HCT116 (cell line): ENCODE results near the gene TNFRSF21. TPM values are rescaled to one million over a fixed set of nuclear protein-coding genes. Genes with fewer than 3 reads are reported as not detected.

Experiments used
- ATAC-seq: fragments of 200-7000 bp; cut with Tn5 transposase; 2 replicates; pipeline ENCODE4 v1.9.1; 2020; ENCODE audit warnings: mild to moderate bottlenecking, moderate library complexity
- BruUV-seq: library from RNA; stranded (reverse); fragments of 400-500 nt; replicated peaks from 2 replicates; lab custom pipeline; 2021; lab: Mats Ljungman, UMichigan
- CTCF ChIA-PET: fragments of 300-600 bp; sonication (Branson Sonifier 250); formaldehyde crosslinking; loops from one replicate; lab custom pipeline; 2021; ENCODE audit warnings: antibody characterized with exemption; lab: Charles Lee
- POLR2A ChIA-PET: fragments of 300-600, 350-600 bp; sonication (Branson Sonifier 250); formaldehyde crosslinking; loops from one replicate; lab custom pipeline; 2021; ENCODE audit warnings: antibody characterized with exemption; lab: Charles Lee
- RAD21 ChIA-PET, 2 experiments: fragments of 300-600 bp; sonication (Branson Sonifier 250); formaldehyde crosslinking; loops; one replicate each; lab custom pipeline; 2023; ENCODE audit warnings: low total read pairs in 2 of 2; ENCODE audit not compliant: uncharacterized antibody in 2 of 2, unreplicated experiment in 2 of 2, low non-redundant PET in 1 of 2; lab: Charles Lee
- DNase-seq: peaks from one replicate; pipeline ENCODE4 v3.0.0-alpha.2; 2010; ENCODE audit warnings: low read depth, low spot score
- H2AFZ ChIP-seq: fragments of 200-600 bp; shearing (Covaris generic), sonication (generic); 2 replicates; pipeline ENCODE4 v1.6.1; 2017; ENCODE audit warnings: low read depth, mixed run types, mixed read lengths, antibody characterized with exemption, low read length; ENCODE audit not compliant: poor library complexity, severe bottlenecking
- H3K27ac ChIP-seq: 2 replicates; pipeline ENCODE4 v1.5.1; 2012; ENCODE audit warnings: low read depth, low read length
- H3K27me3 ChIP-seq: fragments of 200-600 bp; sonication (generic); 2 replicates; pipeline ENCODE4 v1.6.1; 2016; ENCODE audit warnings: mixed run types, low read length, mixed read lengths; ENCODE audit not compliant: insufficient read depth
- H3K36me3 ChIP-seq, 2 experiments: fragments of 200-500 bp in 1 of 2; fragments of 200-600 bp in 1 of 2; sonication (Bioruptor generic) in 1 of 2; sonication (generic) in 1 of 2; 2 replicates each; pipeline versions ENCODE4 v1.5.1 to v1.6.1; 2014 to 2016; ENCODE audit warnings: low read length in 2 of 2, inconsistent platforms in 1 of 2, mixed read lengths in 1 of 2, mixed run types in 1 of 2; ENCODE audit not compliant: insufficient read depth in 2 of 2, control insufficient read depth in 1 of 2
- H3K4me1 ChIP-seq, 2 experiments: fragments of 200-600 bp in 1 of 2; sonication (generic) in 1 of 2; 2 replicates each; pipeline versions ENCODE4 v1.5.1 to v1.6.1; 2012 to 2017; ENCODE audit warnings: low read length in 2 of 2, inconsistent platforms in 1 of 2, mild to moderate bottlenecking in 1 of 2, mixed read lengths in 1 of 2, mixed run types in 1 of 2, moderate library complexity in 1 of 2; ENCODE audit not compliant: insufficient read depth in 2 of 2, control insufficient read depth in 1 of 2
- H3K4me2 ChIP-seq: fragments of 200-600 bp; sonication (generic); 2 replicates; pipeline ENCODE4 v1.6.1; 2017; ENCODE audit warnings: mixed run types, low read length, mixed read lengths
- H3K4me3 ChIP-seq, 2 experiments: fragments of 200-600 bp in 1 of 2; sonication (generic) in 1 of 2; replicated peaks in 1 of 2; 2 replicates each; pipeline ENCODE4 v1.5.1; 2011 to 2016; ENCODE audit warnings: low read length in 2 of 2, control low read depth in 1 of 2, low read depth in 1 of 2, mild to moderate bottlenecking in 1 of 2, mixed read lengths in 1 of 2, mixed run types in 1 of 2
- H3K79me2 ChIP-seq: fragments of 200-600 bp; sonication (generic); 2 replicates; pipeline ENCODE4 v1.6.1; 2017; ENCODE audit warnings: mild to moderate bottlenecking, mixed run types, low read length, moderate library complexity, mixed read lengths; ENCODE audit not compliant: insufficient read depth
- H3K9ac ChIP-seq: fragments of 200-600 bp; sonication (generic); 2 replicates; pipeline ENCODE4 v1.6.1; 2016; ENCODE audit warnings: low read length, mixed read lengths
- H3K9me2 ChIP-seq: fragments of 200-600 bp; sonication (generic), shearing (Covaris generic); 2 replicates; pipeline ENCODE4 v1.6.1; 2017; ENCODE audit warnings: mixed run types, mild to moderate bottlenecking, moderate library complexity; ENCODE audit not compliant: insufficient read depth
- H3K9me3 ChIP-seq, 2 experiments: fragments of 200-500 bp in 1 of 2; fragments of 200-600 bp in 1 of 2; sonication (Bioruptor generic) in 1 of 2; sonication (generic) in 1 of 2; 2 replicates each; pipeline ENCODE4 v1.6.1; 2014 to 2017; ENCODE audit warnings: low read length in 2 of 2, mixed read lengths in 2 of 2, inconsistent platforms in 1 of 2, low read depth in 1 of 2, mild to moderate bottlenecking in 1 of 2, mixed run types in 1 of 2, moderate library complexity in 1 of 2; ENCODE audit not compliant: control insufficient read depth in 1 of 2, insufficient read depth in 1 of 2
- H4K20me1 ChIP-seq: fragments of 200-600 bp; sonication (generic), shearing (Covaris generic); 2 replicates; pipeline ENCODE4 v1.6.1; 2017; ENCODE audit warnings: mixed run types, mild to moderate bottlenecking, moderate library complexity; ENCODE audit not compliant: insufficient read depth
- EGR1 ChIP-seq: IDR thresholded peaks from 2 replicates; pipeline ENCODE4 v1.6.1; 2012; ENCODE audit warnings: low read depth
- ELF1 ChIP-seq: IDR thresholded peaks from 2 replicates; pipeline ENCODE4 v1.6.1; 2012; ENCODE audit warnings: low read depth, borderline replicate concordance
- JUND ChIP-seq: IDR thresholded peaks from 2 replicates; pipeline ENCODE4 v1.6.1; 2012
- SIN3A ChIP-seq: IDR thresholded peaks from 2 replicates; pipeline ENCODE4 v1.6.1; 2012; ENCODE audit warnings: low read depth
- SP1 ChIP-seq: IDR thresholded peaks from 2 replicates; pipeline ENCODE4 v1.6.1; 2012; ENCODE audit warnings: low read depth
- SRF ChIP-seq: IDR thresholded peaks from 2 replicates; pipeline ENCODE4 v1.6.1; 2012; ENCODE audit warnings: low read depth
- TCF7L2 ChIP-seq: IDR thresholded peaks from 2 replicates; pipeline ENCODE4 v1.7.0; 2011; ENCODE audit warnings: borderline replicate concordance, inconsistent platforms; ENCODE audit not compliant: insufficient read depth, insufficient read length; ENCODE audit errors: extremely low read depth
- ZBTB33 ChIP-seq: IDR thresholded peaks from 2 replicates; pipeline ENCODE4 v1.6.1; 2011; ENCODE audit warnings: mild to moderate bottlenecking, low read length, moderate library complexity; ENCODE audit not compliant: insufficient replicate concordance; ENCODE audit errors: extremely low read depth
- ZFX ChIP-seq: fragments of 450-650 bp; IDR thresholded peaks from 2 replicates; pipeline ENCODE4 v1.6.1; 2017
- ZNF274 ChIP-seq: fragments of 200-500 bp; sonication (Bioruptor generic); IDR thresholded peaks from 2 replicates; pipeline ENCODE4 v1.6.1; 2014; ENCODE audit warnings: mild to moderate bottlenecking, low read depth, low read length, inconsistent platforms
- intact Hi-C: fragments of 100-400 bp; cut with micrococcal nuclease; formaldehyde crosslinking; loops from 2 replicates; pipeline ENCODE4 v1.10.0; 2022
- total RNA-seq: library from RNA; stranded (reverse); gene quantifications from one replicate; pipeline ENCODE4 v1.2.1, GENCODE V29; 2021; ENCODE audit not compliant: unreplicated experiment
- TF ChIP-seq, protein P1 (sequence below), 3 experiments: fragments of 200-600 bp in 1 of 3; sonication (generic) in 1 of 3; IDR thresholded peaks in 2 of 3; conservative IDR thresholded peaks in 1 of 3; 2 replicates each; pipeline ENCODE4 v1.5.1; 2012 to 2017; ENCODE audit warnings: low read depth in 2 of 3, low read length in 2 of 3, antibody characterized with exemption in 1 of 3, borderline replicate concordance in 1 of 3, control low read depth in 1 of 3, mild to moderate bottlenecking in 1 of 3, mixed read lengths in 1 of 3, mixed run types in 1 of 3, moderate library complexity in 1 of 3; ENCODE audit not compliant: insufficient read depth in 1 of 3

TNFRSF21 gene
- total RNA-seq, 1 experiment from 2014 or later, result 48.3 TPM

DNA sequence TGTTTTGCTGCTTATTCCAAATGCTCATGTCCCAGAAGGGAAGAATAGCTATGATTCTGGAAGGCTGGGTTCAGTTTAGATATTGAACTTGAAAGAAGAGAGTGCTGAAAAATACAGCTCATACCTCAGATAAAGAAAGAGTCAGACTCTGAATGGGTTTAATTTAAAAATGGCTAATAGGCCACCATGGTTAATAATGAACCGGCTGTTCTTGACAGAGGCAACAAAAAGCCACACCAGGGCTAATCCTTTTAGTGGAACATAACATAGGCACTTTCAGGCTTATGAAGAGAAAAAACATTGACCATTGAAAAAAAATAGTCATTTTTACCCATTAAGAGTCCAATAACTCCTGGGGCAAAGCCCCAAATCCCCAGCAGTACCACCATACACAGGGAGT is 59.4 kb downstream of the TNFRSF21 start:
- H3K36me3 ChIP-seq, result peaks cover 3 to 11% of the 10 kb centered on the region in 2 experiments; a peak in 3 of 4 replicates
- no peak overlapping the region for H3K9ac ChIP-seq

More for the DNA sequence above, 59.4 kb downstream of the TNFRSF21 start:
- ATAC-seq, result no peak
- no peaks in the 10 kb centered on the region for H3K27me3 ChIP-seq
- DNase-seq, result no peak
- no peak overlapping the region for H3K4me3 ChIP-seq
- BruUV-seq, result no TSS peak
- peaks cover 5% of the 10 kb centered on the region; the same call in 1 of the 2 replicates for H4K20me1 ChIP-seq
- no peak overlapping the region for H2AFZ ChIP-seq
- H3K9me2 ChIP-seq, result no peaks in the 10 kb centered on the region
- H3K27ac ChIP-seq, result no peak overlapping the region
- RAD21 ChIA-PET, result no interaction called here
- H3K4me1 ChIP-seq, result peaks cover 0 to 13% of the 10 kb centered on the region in 2 experiments; a peak in 1 of 4 replicates
- intact Hi-C loops, result no loop called here
- H3K9me3 ChIP-seq, result no peaks in the 10 kb centered on the region
- H3K4me2 ChIP-seq, result no peak overlapping the region
- TF ChIP-seq ZFX (no peak), JUND (no peak), SRF (no peak), ZNF274 (no peak), EGR1 (no peak), SIN3A (no peak), ELF1 (no peak), ZBTB33 (no peak), TCF7L2 (no peak), SP1 (no peak)
- TF ChIP-seq, protein P1, sequence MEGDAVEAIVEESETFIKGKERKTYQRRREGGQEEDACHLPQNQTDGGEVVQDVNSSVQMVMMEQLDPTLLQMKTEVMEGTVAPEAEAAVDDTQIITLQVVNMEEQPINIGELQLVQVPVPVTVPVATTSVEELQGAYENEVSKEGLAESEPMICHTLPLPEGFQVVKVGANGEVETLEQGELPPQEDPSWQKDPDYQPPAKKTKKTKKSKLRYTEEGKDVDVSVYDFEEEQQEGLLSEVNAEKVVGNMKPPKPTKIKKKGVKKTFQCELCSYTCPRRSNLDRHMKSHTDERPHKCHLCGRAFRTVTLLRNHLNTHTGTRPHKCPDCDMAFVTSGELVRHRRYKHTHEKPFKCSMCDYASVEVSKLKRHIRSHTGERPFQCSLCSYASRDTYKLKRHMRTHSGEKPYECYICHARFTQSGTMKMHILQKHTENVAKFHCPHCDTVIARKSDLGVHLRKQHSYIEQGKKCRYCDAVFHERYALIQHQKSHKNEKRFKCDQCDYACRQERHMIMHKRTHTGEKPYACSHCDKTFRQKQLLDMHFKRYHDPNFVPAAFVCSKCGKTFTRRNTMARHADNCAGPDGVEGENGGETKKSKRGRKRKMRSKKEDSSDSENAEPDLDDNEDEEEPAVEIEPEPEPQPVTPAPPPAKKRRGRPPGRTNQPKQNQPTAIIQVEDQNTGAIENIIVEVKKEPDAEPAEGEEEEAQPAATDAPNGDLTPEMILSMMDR (IDR thresholded peaks at IDR 0.05 in 2 of 3, conservative IDR thresholded peaks at IDR 0.05 in 1 of 3; ENCODE audit: borderline replicate concordance in 1 of 3, insufficient read depth in 1 of 3, low read depth in 2 of 3, low read length in 2 of 3), result no peak
- TF ChIP-seq, all 23 proteins: peak for 0
- CTCF ChIA-PET, result interaction anchor here (1.2 kb wide), 1 partner anchor 153 kb away, joined by 3 read pairs; no protein-coding TSS in a partner anchor
- POLR2A ChIA-PET, result no interaction called here
- H3K79me2 ChIP-seq, result peaks cover 16% of the 10 kb centered on the region; the same call in 1 of the 2 replicates
